DND-41 (cell line): ENCODE data around the gene SOS2.

ENCODE experiments used
- EZH2 ChIP-seq: IDR thresholded peaks from 3 replicates; pipeline ENCODE4 v1.6.1; 2012; ENCODE audit warnings: borderline replicate concordance, low read depth, mild to moderate bottlenecking, moderate library complexity, low read length, inconsistent platforms; ENCODE audit not compliant: severe bottlenecking
- TF ChIP-seq, protein P1 (sequence below): IDR thresholded peaks from 2 replicates; pipeline ENCODE4 v1.5.1; 2012; ENCODE audit warnings: borderline replicate concordance, low read length, moderate library complexity, mild to moderate bottlenecking; ENCODE audit not compliant: poor library complexity, severe bottlenecking; ENCODE audit errors: extremely low read depth

DNA sequence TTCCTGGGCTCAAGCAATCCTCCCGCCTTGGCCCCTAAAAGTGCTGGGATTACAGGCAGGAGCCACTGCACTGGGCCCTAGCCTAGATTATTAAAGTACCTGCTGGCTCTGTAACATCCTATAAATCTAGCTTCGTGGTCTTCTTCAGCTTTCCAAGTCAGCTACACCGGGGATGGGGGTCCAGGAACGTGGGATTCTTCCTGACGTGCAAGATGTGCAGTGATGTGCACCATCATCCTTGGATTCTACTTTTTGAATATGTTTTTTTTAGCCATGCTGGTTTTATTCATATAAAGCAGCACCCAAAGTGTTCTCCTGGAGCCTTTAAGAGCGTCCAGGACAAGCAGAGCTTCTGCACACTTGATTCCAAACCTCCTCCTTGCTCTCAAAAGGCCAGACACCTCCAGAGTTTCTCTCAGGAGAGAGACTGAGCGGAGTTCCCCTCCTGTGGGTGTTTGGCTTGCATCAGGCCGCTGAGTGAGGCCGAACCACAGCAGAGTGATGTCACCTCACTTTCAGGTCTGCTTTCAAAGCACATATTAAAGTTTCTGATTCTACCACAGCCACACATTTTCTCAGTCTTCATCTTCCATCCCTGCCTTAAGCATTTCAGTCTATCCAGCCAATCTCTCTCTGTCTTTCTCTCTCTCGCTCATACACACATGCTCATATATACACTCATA lies 148.5 kb downstream of the SOS2 start:
- TF ChIP-seq, protein P1, sequence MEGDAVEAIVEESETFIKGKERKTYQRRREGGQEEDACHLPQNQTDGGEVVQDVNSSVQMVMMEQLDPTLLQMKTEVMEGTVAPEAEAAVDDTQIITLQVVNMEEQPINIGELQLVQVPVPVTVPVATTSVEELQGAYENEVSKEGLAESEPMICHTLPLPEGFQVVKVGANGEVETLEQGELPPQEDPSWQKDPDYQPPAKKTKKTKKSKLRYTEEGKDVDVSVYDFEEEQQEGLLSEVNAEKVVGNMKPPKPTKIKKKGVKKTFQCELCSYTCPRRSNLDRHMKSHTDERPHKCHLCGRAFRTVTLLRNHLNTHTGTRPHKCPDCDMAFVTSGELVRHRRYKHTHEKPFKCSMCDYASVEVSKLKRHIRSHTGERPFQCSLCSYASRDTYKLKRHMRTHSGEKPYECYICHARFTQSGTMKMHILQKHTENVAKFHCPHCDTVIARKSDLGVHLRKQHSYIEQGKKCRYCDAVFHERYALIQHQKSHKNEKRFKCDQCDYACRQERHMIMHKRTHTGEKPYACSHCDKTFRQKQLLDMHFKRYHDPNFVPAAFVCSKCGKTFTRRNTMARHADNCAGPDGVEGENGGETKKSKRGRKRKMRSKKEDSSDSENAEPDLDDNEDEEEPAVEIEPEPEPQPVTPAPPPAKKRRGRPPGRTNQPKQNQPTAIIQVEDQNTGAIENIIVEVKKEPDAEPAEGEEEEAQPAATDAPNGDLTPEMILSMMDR, result no peak
- TF ChIP-seq EZH2, result no peak
